Mesodermal cell (in vitro differentiated cells): Measurements from ENCODE around the gene CORO2B.

ENCODE experiments used
- H3K27ac ChIP-seq: 2 replicates; pipeline ENCODE4 v1.7.0; 2013; ENCODE audit warnings: mild to moderate bottlenecking, low read depth, low read length, moderate library complexity; ENCODE audit not compliant: severe bottlenecking
- H3K36me3 ChIP-seq: 2 replicates; pipeline ENCODE4 v1.7.1; 2013; ENCODE audit warnings: mild to moderate bottlenecking, low read length, moderate library complexity; ENCODE audit not compliant: control insufficient read depth, insufficient read depth
- H3K4me1 ChIP-seq: one replicate; pipeline ENCODE4 v1.7.1; 2013; ENCODE audit warnings: mild to moderate bottlenecking, low read length; ENCODE audit not compliant: insufficient read depth, control insufficient read depth, poor library complexity, severe bottlenecking
- H3K4me3 ChIP-seq: 2 replicates; pipeline ENCODE4 v1.7.0; 2013; ENCODE audit warnings: low read length, control low read depth, mild to moderate bottlenecking; ENCODE audit not compliant: insufficient read depth, poor library complexity, severe bottlenecking; ENCODE audit errors: extremely low read depth
- H3K9me3 ChIP-seq: 2 replicates; pipeline ENCODE4 v1.7.1; 2013; ENCODE audit warnings: mild to moderate bottlenecking, low read length, moderate library complexity; ENCODE audit not compliant: control insufficient read depth
- WGBS, 2 experiments: methylation state at CpG; one replicate each; pipeline ENCODE4 v1.1.5; 2013; ENCODE audit warnings: missing lambda C conversion rate in 2 of 2; ENCODE audit not compliant: insufficient coverage in 2 of 2; 5-methylcytosine and 5-hydroxymethylcytosine counted together

The CORO2B gene

GRCh38 chr15:68554721-68555678, 23.8 kb upstream of the CORO2B start:
- no peaks in the 10 kb centered on the region for H3K36me3 ChIP-seq
- 70 to 78% methylated on average over 6 to 7 of the region's 10 CpGs for WGBS, 2 experiments
- H3K4me1 ChIP-seq = peaks cover 19% of the 10 kb centered on the region
- H3K27ac ChIP-seq = no peak overlapping the region
- H3K4me3 ChIP-seq = no peak overlapping the region
- no peaks in the 10 kb centered on the region for H3K9me3 ChIP-seq

- Histone ChIP-seq H3K4me1 (peaks cover 24% of the 10 kb centered on the region), H3K36me3 (no peaks in the 10 kb centered on the region), H3K4me3 (no peak overlapping the region), H3K9me3 (no peaks in the 10 kb centered on the region), H3K27ac (no peak overlapping the region)
- WGBS, 2 experiments = 88% methylated on average over 5 to 7 of the region's 7 CpGs
These were observed 23.1 kb upstream of the CORO2B start for GRCh38 chr15:68555679-68556037.

GRCh38 chr15:68556139-68556990, 22.4 kb upstream of the CORO2B start:
- 90 to 94% methylated on average over 13 to 15 of the region's 17 CpGs for WGBS, 2 experiments
- Histone ChIP-seq H3K4me3 (no peak overlapping the region), H3K9me3 (no peaks in the 10 kb centered on the region)

GRCh38 chr15:68557469-68558317, 21.1 kb upstream of the CORO2B start:
- 80% methylated on average over 5 to 6 of the region's 9 CpGs for WGBS, 2 experiments

More at GRCh38 chr15:68556139-68556990, 22.4 kb upstream of the CORO2B start:
- Histone ChIP-seq H3K36me3 (no peaks in the 10 kb centered on the region), H3K4me1 (peaks cover 24% of the 10 kb centered on the region), H3K27ac (no peak overlapping the region)

GRCh38 chr15:68558318-68559305, 20.2 kb upstream of the CORO2B start:
- peak overlapping the region; percentile 31 for H3K4me3 ChIP-seq
- no peak overlapping the region for H3K27ac ChIP-seq
- H3K36me3 ChIP-seq = no peaks in the 10 kb centered on the region
- H3K4me1 ChIP-seq = peaks cover 17% of the 10 kb centered on the region
- no peaks in the 10 kb centered on the region for H3K9me3 ChIP-seq
- WGBS, 2 experiments = 22% methylated on average over 15 to 17 of the region's 30 CpGs

More at GRCh38 chr15:68557469-68558317, 21.1 kb upstream of the CORO2B start:
- no peak overlapping the region for H3K4me3 ChIP-seq
- no peak overlapping the region for H3K27ac ChIP-seq
- H3K36me3 ChIP-seq = no peaks in the 10 kb centered on the region
- H3K4me1 ChIP-seq = peaks cover 21% of the 10 kb centered on the region
- H3K9me3 ChIP-seq = no peaks in the 10 kb centered on the region

GRCh38 chr15:68559345-68560310, 19.2 kb upstream of the CORO2B start:
- H3K9me3 ChIP-seq = no peaks in the 10 kb centered on the region
- peaks cover 17% of the 10 kb centered on the region for H3K4me1 ChIP-seq
- H3K27ac ChIP-seq = peak overlapping the region; percentile 24
- 3% methylated on average over 35 to 48 of the region's 54 CpGs for WGBS, 2 experiments
- H3K36me3 ChIP-seq = no peaks in the 10 kb centered on the region
- peak overlapping the region; percentile 31 for H3K4me3 ChIP-seq

GRCh38 chr15:68560501-68561113, 18.2 kb upstream of the CORO2B start:
- Histone ChIP-seq H3K27ac (no peak overlapping the region), H3K9me3 (no peaks in the 10 kb centered on the region), H3K36me3 (no peaks in the 10 kb centered on the region), H3K4me3 (no peak overlapping the region), H3K4me1 (peaks cover 17% of the 10 kb centered on the region)
- WGBS, 2 experiments = 84 to 85% methylated on average over 10 to 11 of the region's 13 CpGs

GRCh38 chr15:68561171-68561900, 17.5 kb upstream of the CORO2B start:
- no peak overlapping the region for H3K4me3 ChIP-seq
- H3K36me3 ChIP-seq = no peaks in the 10 kb centered on the region
- 89 to 90% methylated on average over 10 to 11 of the region's 15 CpGs for WGBS, 2 experiments
- peaks cover 17% of the 10 kb centered on the region for H3K4me1 ChIP-seq
- no peaks in the 10 kb centered on the region for H3K9me3 ChIP-seq
- H3K27ac ChIP-seq = no peak overlapping the region
